G401 (cell line): ENCODE data around the gene CREB3L1. TPM values are rescaled to one million over a fixed set of nuclear protein-coding genes. Genes with fewer than 3 reads are reported as not detected.

ENCODE experiments used
- DNase-seq: peaks from one replicate; pipeline ENCODE4 v3.0.0-alpha.2; 2015; ENCODE audit warnings: low spot score
- in situ Hi-C: cut with HindIII; loops from 2 replicates; pipeline ENCODE4 v1.10.0; 2016; ENCODE audit warnings: low sequenced_read_pairs, mixed read lengths
- total RNA-seq: library from RNA; depleted of rRNA; stranded (reverse); fragments of >200 nt; shearing (Covaris generic); gene quantifications from 2 replicates; pipeline ENCODE4 v1.2.3, GENCODE V29; 2014

Gene CREB3L1
- total RNA-seq, 1 experiment from 2014 or later = 2.4 TPM

GRCh38 chr11:46351606-46352005 lies 74.1 kb downstream of the CREB3L1 start:
- in situ Hi-C loops = no loop called here

DNA sequence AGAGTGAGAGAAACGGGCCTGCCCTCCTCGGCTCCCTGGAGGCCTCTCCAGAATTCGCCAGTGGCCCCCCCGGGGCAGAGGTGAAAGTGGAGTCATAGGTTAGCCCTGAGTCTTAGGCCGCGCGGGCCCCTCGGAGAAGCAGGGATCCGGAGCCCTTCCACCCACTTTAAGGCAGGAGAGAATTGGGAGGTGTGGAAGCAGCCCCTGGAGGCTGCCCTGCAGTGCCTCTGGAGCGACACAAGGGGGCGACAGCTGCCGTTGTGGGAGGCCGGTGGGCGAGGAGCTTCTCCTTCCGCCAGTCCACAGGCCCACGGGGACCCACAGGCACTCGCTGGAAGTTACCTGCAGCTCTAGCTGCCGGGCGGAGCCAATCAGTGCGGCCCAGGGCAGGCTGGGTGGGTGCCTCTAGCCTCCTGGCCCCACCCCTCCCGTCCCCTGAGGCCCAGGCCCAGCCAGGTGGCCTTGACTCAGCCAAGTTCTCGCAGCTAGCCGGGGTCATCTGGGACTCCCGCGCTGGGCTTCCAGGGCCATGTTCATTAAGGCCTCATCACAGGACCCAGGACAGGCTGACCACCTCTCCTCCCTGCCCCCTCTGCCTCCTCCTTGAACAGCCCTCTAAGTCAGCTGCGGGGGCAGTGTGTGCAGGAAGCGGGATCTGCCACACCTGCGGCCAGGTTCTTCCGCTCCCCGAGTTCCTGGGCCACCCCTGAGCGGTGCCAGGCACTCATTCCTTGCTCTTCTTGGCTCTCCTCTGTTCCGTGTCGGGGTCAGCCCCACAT lies 74.8 kb downstream of the CREB3L1 start:
- DNase-seq = no peak
- in situ Hi-C loops = no loop called here

More at GRCh38 chr11:46351606-46352005, 74.1 kb downstream of the CREB3L1 start:
- no peak for DNase-seq

DNA sequence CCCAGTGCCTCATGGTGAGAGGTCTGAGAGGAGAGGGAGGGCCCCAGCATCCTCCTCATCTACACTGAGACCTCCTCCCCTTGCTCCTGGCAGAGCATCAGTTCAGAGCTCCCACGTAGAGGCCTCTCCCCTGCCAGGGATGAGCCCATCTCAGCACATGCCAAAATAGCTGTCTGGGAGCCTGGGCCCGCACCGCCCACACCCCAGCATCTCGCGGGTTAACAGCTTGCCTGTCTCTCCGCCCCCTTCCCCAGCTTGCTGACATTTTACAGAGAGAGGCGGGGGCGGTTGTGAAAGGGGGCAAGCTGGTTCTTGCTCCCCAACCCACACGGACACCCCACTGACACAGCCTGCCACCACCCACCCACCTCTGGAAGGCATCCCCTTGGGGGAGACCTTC lies 76.2 kb downstream of the CREB3L1 start:
- in situ Hi-C loops = no loop called here

DNA sequence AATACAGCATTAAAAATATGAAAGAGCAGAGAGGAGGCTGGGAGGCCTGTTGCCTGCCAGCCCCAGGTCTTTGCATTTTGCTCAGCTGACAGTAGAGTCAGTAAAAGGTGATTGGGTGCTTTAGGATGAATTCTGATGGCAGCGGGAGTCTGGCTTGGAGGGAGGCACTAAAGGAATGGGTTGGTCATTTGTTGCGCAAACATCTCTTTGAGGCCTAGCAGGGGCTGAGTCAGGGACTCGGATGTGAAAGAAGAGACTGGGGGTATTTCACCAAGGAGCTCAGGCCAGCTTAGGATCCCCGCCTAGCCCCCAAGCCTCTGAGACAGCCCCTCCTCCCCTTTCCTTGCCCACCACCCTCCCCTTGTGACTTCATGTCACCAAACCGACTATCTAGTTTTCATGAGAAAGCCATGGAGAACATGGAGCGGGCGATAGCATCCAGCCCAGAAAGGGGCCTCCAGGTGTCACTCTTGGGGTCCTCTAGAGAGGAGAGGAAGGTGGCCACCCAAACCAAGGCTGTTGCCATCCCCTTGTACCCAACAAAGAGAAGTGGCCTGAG lies 79.5 kb downstream of the CREB3L1 start:
- in situ Hi-C loops = no loop called here
- no peak for DNase-seq

More for the DNA sequence above, 76.2 kb downstream of the CREB3L1 start:
- DNase-seq = no peak

- in situ Hi-C loops = no loop called here
- DNase-seq = peak; percentile 85
These were observed 80.0 kb downstream of the CREB3L1 start for GRCh38 chr11:46357483-46357936.

- no peak for DNase-seq
- in situ Hi-C loops = no loop called here
These were observed 82.5 kb downstream of the CREB3L1 start for GRCh38 chr11:46359953-46360352.

GRCh38 chr11:46360878-46361277 lies 83.4 kb downstream of the CREB3L1 start:
- no peak for DNase-seq
- in situ Hi-C loops = no loop called here

GRCh38 chr11:46361283-46362155 lies 84.1 kb downstream of the CREB3L1 start:
- in situ Hi-C loops = no loop called here
- DNase-seq = no peak

- DNase-seq = no peak
- in situ Hi-C loops = no loop called here
These were observed 84.9 kb downstream of the CREB3L1 start for GRCh38 chr11:46362156-46363030.

DNA sequence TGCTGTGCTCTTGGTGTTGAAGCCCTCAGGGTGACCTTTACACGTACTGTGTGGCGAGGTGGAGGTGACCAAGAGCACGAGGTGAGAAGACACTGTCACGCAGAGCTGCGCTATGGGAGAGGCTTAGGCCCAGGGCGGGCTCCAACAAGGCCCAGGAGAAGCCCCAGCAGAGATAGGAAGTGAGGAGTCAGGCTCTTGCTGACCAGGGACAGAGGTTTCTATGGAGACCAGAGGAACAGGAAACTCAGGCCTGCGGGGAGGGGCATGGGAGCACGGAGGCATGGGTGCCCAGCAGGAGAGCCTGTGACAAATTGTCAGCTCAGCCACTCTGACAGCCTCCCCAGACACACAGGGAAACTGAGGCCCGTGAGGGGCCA lies 85.6 kb downstream of the CREB3L1 start:
- in situ Hi-C loops = no loop called here
- DNase-seq = no peak

- DNase-seq = no peak
- in situ Hi-C loops = no loop called here
These were observed 86.1 kb downstream of the CREB3L1 start for GRCh38 chr11:46363455-46364005.

DNA sequence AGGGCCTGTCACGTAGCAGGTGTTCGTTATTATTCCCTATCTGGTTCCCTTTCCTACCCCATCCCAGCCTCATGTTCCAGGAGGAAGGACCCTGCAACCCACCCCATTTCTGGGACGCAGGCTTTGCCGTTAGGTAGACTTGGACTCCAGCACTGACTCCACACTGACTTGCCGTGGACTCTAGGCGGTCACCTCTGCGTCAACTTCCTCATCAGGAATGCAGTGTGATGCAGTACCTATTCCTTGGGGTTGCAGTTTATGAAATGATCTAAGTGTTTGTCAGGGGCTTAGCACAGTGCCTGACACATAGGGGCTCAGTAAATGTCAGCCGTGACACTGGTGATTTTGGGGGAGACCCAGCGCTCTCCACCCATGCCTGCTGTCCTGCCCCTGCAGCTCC lies 86.6 kb downstream of the CREB3L1 start:
- in situ Hi-C loops = no loop called here
- DNase-seq = no peak

DNA sequence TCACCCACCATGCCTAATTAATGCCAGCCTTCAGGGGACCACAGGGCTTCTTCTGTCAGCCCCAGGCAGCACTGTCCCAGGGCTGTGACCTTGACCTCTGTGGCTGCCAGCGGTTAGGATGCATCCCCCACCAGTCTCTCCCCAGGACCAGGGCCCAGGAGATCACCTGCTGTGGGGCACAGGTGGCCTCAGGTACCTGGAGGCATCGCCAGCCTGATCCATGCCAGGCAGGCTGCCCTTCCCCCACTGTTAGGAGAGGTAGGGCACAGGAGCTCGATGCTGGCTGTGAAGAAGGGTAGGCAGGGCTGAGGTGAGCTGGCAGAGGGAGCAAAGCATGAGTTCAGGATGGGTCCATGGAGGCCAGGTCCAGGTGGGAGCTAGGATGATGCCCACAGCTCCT lies 87.3 kb downstream of the CREB3L1 start:
- in situ Hi-C loops = no loop called here
- DNase-seq = no peak

DNA sequence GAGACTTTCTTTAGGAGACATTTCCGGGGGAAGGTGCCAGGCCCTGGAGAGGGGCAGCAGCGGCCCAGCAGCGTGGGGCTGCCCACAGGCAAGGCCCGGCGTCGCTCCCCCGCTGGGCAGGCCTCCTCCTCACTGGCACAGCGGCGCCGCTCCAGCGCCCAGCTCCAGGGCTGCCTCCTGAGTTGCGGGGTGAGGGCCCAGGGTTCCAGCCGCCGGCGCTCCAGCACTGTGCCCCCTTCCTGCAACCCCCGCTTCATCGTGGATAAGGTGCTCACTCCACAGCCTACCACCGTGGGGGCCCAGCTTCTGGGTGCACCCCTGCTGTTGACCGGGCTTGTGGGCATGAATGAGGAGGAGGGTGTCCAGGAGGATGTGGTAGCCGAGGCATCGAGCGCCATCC lies 88.8 kb downstream of the CREB3L1 start:
- in situ Hi-C loops = no loop called here
- no peak for DNase-seq

DNA sequence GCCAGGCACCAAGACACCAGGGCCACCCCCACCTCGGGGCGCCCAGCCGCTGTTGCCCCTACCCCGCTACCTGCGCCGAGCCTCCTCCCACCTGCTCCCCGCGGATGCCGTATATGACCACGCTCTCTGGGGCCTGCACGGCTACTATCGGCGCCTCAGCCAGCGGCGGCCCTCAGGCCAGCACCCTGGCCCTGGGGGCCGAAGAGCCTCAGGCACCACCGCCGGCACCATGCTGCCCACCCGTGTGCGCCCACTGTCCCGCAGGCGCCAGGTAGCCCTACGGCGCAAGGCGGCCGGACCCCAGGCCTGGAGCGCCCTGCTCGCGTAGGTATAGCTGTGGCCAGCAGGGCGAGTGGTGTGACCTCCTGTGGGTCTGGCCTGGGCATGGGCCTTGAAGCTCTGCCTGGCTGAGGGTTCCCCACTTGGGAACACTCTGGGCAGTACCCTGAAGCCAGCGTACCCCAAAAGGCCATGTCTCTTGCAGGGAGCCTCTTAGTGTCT lies 89.2 kb downstream of the CREB3L1 start:
- DNase-seq = no peak
- in situ Hi-C loops = no loop called here

GRCh38 chr11:46367244-46367915 lies 89.9 kb downstream of the CREB3L1 start:
- in situ Hi-C loops = no loop called here
- no peak for DNase-seq

DNA sequence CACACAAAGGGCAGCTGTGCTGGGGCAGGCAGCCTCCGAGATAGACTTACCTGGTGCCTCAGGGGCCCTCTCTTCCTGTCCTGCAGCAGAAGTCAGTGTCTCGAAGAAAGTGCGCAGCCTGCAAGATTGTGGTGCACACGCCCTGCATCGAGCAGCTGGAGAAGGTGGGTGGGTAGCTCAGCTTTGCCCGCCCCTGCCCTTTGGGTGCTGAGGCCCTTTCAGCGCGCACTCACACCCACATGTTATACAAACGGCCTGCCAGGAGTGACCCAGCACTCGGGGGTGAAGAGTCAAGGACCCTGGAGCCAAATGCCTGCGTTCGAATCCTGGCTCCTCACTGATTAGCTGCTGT lies 90.4 kb downstream of the CREB3L1 start:
- no peak for DNase-seq
- in situ Hi-C loops = no loop called here

- DNase-seq = no peak
- in situ Hi-C loops = no loop called here
These were observed 92.1 kb downstream of the CREB3L1 start for GRCh38 chr11:46369458-46370152.
